MCF 10A (cell line): Measurements from ENCODE around the gene TRABD2A. TPM values are rescaled to one million over a fixed set of nuclear protein-coding genes. Genes with fewer than 3 reads are reported as not detected.
"Not testable (repeated sequence)": the region's sequence is repeated elsewhere in the genome, so short reads cannot be mapped to it uniquely, and the experiment has no call there.

ENCODE experiments used
- BruUV-seq: library from RNA; stranded (reverse); fragments of 400-500 nt; replicated peaks from 2 replicates; lab custom pipeline; 2021; lab: Mats Ljungman, UMichigan
- CTCF ChIA-PET: fragments of 300-600 bp; sonication (Branson Sonifier 250); formaldehyde crosslinking; extraction: SDS; loops from one replicate; lab custom pipeline; 2021; ENCODE audit warnings: antibody characterized with exemption, inconsistent platforms; lab: Yijun Ruan, JAX
- POLR2A ChIA-PET: fragments of 300-600, 350-650 bp; sonication (Branson Sonifier 250); formaldehyde crosslinking; extraction: SDS; loops from one replicate; lab custom pipeline; 2020; ENCODE audit warnings: antibody characterized with exemption, inconsistent platforms; lab: Yijun Ruan, JAX
- DNase-seq: peaks from one replicate; pipeline ENCODE4 v3.0.0-alpha.2; 2018; ENCODE audit not compliant: unreplicated experiment
- H3K27ac Mint-ChIP-seq: one replicate; pipeline ENCODE4 v1.8.0; 2022; ENCODE audit warnings: mild to moderate bottlenecking, low read depth, mixed read lengths; ENCODE audit not compliant: unreplicated experiment
- H3K27me3 Mint-ChIP-seq: one replicate; pipeline ENCODE4 v1.8.0; 2022; ENCODE audit warnings: mixed read lengths; ENCODE audit not compliant: insufficient read depth, unreplicated experiment
- H3K36me3 Mint-ChIP-seq: one replicate; pipeline ENCODE4 v1.8.0; 2022; ENCODE audit warnings: mild to moderate bottlenecking, moderate library complexity, mixed read lengths; ENCODE audit not compliant: insufficient read depth, unreplicated experiment
- H3K4me1 Mint-ChIP-seq: one replicate; pipeline ENCODE4 v1.8.0; 2022; ENCODE audit warnings: mixed read lengths; ENCODE audit not compliant: insufficient read depth, unreplicated experiment
- H3K4me3 Mint-ChIP-seq: one replicate; pipeline ENCODE4 v1.8.0; 2022; ENCODE audit warnings: mild to moderate bottlenecking, moderate library complexity, mixed read lengths; ENCODE audit not compliant: unreplicated experiment
- H3K9me3 Mint-ChIP-seq: one replicate; pipeline ENCODE4 v1.8.0; 2022; ENCODE audit warnings: mixed read lengths; ENCODE audit not compliant: unreplicated experiment
- CTCF ChIP-seq: fragments of 200-600 bp; IDR thresholded peaks from one replicate; pipeline ENCODE4 v1.8.0; 2022; ENCODE audit warnings: antibody characterized with exemption, mild to moderate bottlenecking; ENCODE audit not compliant: unreplicated experiment
- intact Hi-C: fragments of 100-400 bp; cut with micrococcal nuclease; formaldehyde crosslinking; loops from 2 replicates; pipeline ENCODE4 v1.14.1; 2022
- total RNA-seq: library from RNA; stranded (reverse); gene quantifications from 2 replicates; pipeline ENCODE4 v1.2.3, GENCODE V29; 2022

Gene TRABD2A
- total RNA-seq, 1 experiment from 2014 or later = 20.0 TPM

GRCh38 chr2:84778911-84779690 lies 101.8 kb downstream of the TRABD2A start:
- no peaks in the 10 kb centered on the region for H3K4me1 Mint-ChIP-seq
- peaks cover 21% of the 10 kb centered on the region for H3K9me3 Mint-ChIP-seq
- POLR2A ChIA-PET = interaction anchor here (0.7 kb wide), 1 partner anchor 1701 kb away, joined by 4 read pairs; no protein-coding TSS in a partner anchor
- peaks cover 12% of the 10 kb centered on the region for H3K36me3 Mint-ChIP-seq
- intact Hi-C loops = no loop called here
- no peaks in the 10 kb centered on the region for H3K27me3 Mint-ChIP-seq
- H3K27ac Mint-ChIP-seq = no peak overlapping the region
- no peak overlapping the region for H3K4me3 Mint-ChIP-seq
- TF ChIP-seq CTCF = no peak
- CTCF ChIA-PET = no interaction called here
- no peak for DNase-seq
- no TSS peak for BruUV-seq

DNA sequence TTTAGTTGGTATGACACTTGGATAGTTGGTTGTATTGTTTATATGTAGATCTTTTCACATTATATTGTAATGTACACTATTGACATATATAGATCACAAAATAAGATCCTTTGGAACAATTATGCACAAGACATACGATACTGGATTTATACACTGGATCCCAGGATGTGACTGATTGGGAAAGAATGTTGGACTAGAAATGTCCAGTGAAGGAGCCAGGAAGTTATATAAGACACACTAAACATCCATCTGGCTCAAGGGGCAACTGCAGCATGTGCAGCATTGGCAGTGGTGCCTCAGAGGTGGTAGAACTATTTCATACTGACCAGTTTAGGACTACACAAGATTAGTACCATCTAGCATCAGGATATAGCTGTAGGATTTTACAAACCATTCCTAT lies 104.9 kb downstream of the TRABD2A start:
- POLR2A ChIA-PET = no interaction called here
- no peak overlapping the region for H3K4me3 Mint-ChIP-seq
- DNase-seq = peak; percentile 7
- BruUV-seq = no TSS peak
- no peaks in the 10 kb centered on the region for H3K4me1 Mint-ChIP-seq
- CTCF ChIA-PET = no interaction called here
- intact Hi-C loops = no loop called here
- peaks cover 39% of the 10 kb centered on the region for H3K9me3 Mint-ChIP-seq
- no peak overlapping the region for H3K27ac Mint-ChIP-seq
- TF ChIP-seq CTCF = no peak
- no peaks in the 10 kb centered on the region for H3K27me3 Mint-ChIP-seq
- peaks cover 12% of the 10 kb centered on the region for H3K36me3 Mint-ChIP-seq

- POLR2A ChIA-PET = not testable (repeated sequence)
Measured at GRCh38 chr2:84773562-84773961, 107.3 kb downstream of the TRABD2A start.

More at GRCh38 chr2:84773562-84773961, 107.3 kb downstream of the TRABD2A start:
- H3K27ac Mint-ChIP-seq, DNase-seq, intact Hi-C loops, BruUV-seq, CTCF ChIA-PET, H3K4me1 Mint-ChIP-seq, H3K4me3 Mint-ChIP-seq, H3K27me3 Mint-ChIP-seq: not testable (repeated sequence)
- H3K36me3 Mint-ChIP-seq = peaks cover 12% of the 10 kb centered on the region
- H3K9me3 Mint-ChIP-seq = peaks cover 42% of the 10 kb centered on the region

Other genes starting within 250 kb of the TRABD2A start
- gene TMSB10, start 24.6 kb upstream of the TRABD2A start, total RNA-seq = 3,313 and 3,349 TPM in 2 replicates
- 169 and 170 TPM in 2 replicates for gene KCMF1, start 90.1 kb upstream of the TRABD2A start, total RNA-seq